Stimulated activated CD4-positive, alpha-beta T cell treated with anti-CD3 and anti-CD28 coated beads, TNF-alpha, amount 100 ng/mL, for 4 hours (primary cell): ENCODE data around the gene MSRB1.

ENCODE experiments used
- DNase-seq, 3 experiments: peaks; one replicate each; pipeline ENCODE4 v3.0.0-alpha.2; 2020; ENCODE audit warnings: low read depth in 3 of 3

Gene MSRB1

GRCh38 chr16:1918351-1919326, 24.4 kb downstream of the MSRB1 start, which contains the start of gene HS3ST6:
Gene HS3ST6, minus strand, starts transcription at chr16:1918415. Its CDS starts 92 bp downstream, at chr16:1918323.
- no peak for DNase-seq

- DNase-seq = no peak
Measured at GRCh38 chr16:1917665-1918350, 25.2 kb downstream of the MSRB1 start.

- no peak for DNase-seq
Measured at GRCh38 chr16:1917056-1917664, 25.8 kb downstream of the MSRB1 start.

GRCh38 chr16:1916640-1916990, 26.4 kb downstream of the MSRB1 start:
- DNase-seq = no peak

- DNase-seq = no peak
Measured at GRCh38 chr16:1915732-1916639, 27.0 kb downstream of the MSRB1 start.

GRCh38 chr16:1914988-1915387, 28.0 kb downstream of the MSRB1 start:
- no peak for DNase-seq

GRCh38 chr16:1914084-1914608, 28.9 kb downstream of the MSRB1 start:
- no peak for DNase-seq

- no peak for DNase-seq
Measured at GRCh38 chr16:1913327-1914083, 29.5 kb downstream of the MSRB1 start.

GRCh38 chr16:1912215-1912543, 30.8 kb downstream of the MSRB1 start:
- DNase-seq = no peak

- DNase-seq = no peak
Measured at GRCh38 chr16:1911467-1912214, 31.4 kb downstream of the MSRB1 start.

GRCh38 chr16:1909561-1910231, 33.3 kb downstream of the MSRB1 start:
- no peak for DNase-seq

- no peak for DNase-seq
Measured at GRCh38 chr16:1908983-1909382, 34.0 kb downstream of the MSRB1 start.

- DNase-seq = no peak
Measured at GRCh38 chr16:1908184-1908583, 34.8 kb downstream of the MSRB1 start.

- DNase-seq = no peak
Measured at GRCh38 chr16:1907226-1907860, 35.7 kb downstream of the MSRB1 start.

GRCh38 chr16:1906846-1907165, 36.2 kb downstream of the MSRB1 start:
- DNase-seq = no peak

GRCh38 chr16:1906055-1906845, 36.7 kb downstream of the MSRB1 start:
- no peak for DNase-seq

GRCh38 chr16:1903845-1904840, 38.9 kb downstream of the MSRB1 start:
- DNase-seq = no peak
